Uterus (tissue), 2 donors: ENCODE results near the gene EEF1AKMT3.

Source experiments
- CTCF ChIP-seq, 4 experiments: fragments of 200-600 bp in 2 of 4; fragments of 450-650 bp in 2 of 4; sonication (generic) in 2 of 4; IDR thresholded peaks; one replicate each; pipeline ENCODE4 v1.5.1; 2016 to 2019; ENCODE audit warnings: antibody characterized with exemption in 4 of 4, mild to moderate bottlenecking in 2 of 4, moderate library complexity in 1 of 4
- POLR2A ChIP-seq, 2 donors: fragments of 450-650 bp; IDR thresholded peaks; one replicate each; pipeline ENCODE4 v1.6.1; 2016; ENCODE audit warnings: antibody characterized with exemption in 2 of 2, mild to moderate bottlenecking in 1 of 2, moderate library complexity in 1 of 2

- no peak for TF ChIP-seq POLR2A (IDR thresholded peaks at IDR 0.05)
- TF ChIP-seq CTCF (IDR thresholded peaks at IDR 0.05) = no peak
These were observed 38.5 kb upstream of the EEF1AKMT3 start for GRCh38 chr12:57733928-57734327.
